Activated gamma-delta T cell (primary cell): ENCODE results near the gene CYP26B1.
"Not testable (repeated sequence)": the region's sequence is repeated elsewhere in the genome, so short reads cannot be mapped to it uniquely, and the experiment has no call there.

Experiments
- DNase-seq: peaks from one replicate; lab custom pipeline; 2025; lab: John Stamatoyannopoulos, UW

Gene CYP26B1

DNA sequence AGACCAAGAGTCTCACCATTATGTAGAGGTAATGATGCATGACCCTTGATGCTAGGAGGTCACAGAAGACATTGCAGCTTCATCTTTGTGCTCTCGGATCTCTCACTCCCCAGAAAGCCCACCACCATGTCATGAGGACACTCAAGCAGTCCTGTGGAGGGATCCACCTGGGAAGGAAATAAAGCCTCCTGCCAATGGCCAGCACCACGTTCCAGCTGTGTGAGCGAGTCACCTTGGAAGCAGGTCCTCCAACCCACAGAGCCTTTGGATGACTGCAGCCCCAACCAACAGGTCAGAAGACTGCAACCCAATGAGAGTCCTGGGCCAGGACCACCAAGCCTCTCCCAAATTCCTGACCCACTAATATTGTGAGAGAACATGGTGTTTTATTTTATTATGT, 38.4 kb downstream of the CYP26B1 start:
- no peak for DNase-seq

DNA sequence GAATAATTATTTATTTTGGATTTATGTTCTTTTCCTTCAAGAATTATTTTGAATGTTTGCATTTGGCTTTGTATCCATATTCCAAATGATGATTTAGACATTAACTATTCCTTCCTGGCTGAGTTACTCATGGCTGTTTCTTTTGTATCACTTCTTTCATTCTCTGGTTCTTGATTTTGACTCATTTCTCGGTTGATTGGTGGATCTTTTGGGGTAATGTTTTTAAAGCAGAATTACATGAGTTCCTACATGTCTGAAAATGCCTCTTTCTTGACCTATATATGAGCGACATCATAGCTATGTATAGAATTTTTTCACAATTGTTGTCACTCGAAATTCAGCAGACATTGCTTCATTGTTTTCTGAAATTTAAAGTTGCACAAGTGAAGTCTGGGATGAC, 39.5 kb downstream of the CYP26B1 start:
- DNase-seq = no peak

- no peak for DNase-seq
Observed at GRCh38 chr2:72106978-72107377, 40.7 kb downstream of the CYP26B1 start.

GRCh38 chr2:72104821-72105588, 42.7 kb downstream of the CYP26B1 start:
- no peak for DNase-seq

- no peak for DNase-seq
Observed at GRCh38 chr2:72103690-72104089, 44.0 kb downstream of the CYP26B1 start.

DNA sequence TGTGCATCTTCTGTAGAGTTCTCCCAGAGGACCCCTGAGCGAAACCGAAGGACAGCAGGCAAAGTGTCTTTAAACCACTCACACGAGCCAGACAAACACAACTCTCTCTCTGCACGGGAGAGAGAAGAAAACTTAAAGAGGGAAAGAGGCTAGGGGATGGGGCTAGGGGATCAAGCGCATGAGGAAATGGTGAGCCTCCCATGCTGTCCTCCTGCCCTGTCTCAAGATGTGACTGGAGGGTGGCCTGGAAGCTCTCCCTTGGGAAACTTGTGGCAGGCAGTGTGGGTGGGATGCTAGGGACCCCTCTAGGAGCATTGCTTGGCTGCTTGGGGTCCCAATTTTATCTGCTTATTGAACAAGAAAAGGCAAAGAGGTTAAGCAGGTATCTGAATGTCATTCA, 44.5 kb downstream of the CYP26B1 start:
- DNase-seq = no peak

DNA sequence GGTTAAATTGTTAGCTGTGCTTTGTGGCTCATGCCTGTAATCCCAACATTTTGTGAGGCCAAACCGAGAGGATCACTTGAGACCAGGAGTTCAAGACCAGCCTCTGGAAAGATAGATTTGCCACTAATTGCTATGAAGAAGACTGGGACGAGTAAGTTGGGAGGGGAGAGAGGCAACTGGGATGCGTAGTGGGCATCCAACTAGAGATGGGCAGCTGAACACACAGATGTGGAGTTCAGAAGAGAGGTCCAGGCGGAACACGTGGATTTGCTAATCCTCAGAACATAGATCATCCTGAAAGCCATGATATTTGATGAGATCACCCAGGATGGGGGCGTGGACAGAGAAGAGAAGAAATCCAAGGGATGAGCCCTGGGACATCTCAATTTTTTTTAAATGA, 48.7 kb downstream of the CYP26B1 start:
- no peak for DNase-seq

GRCh38 chr2:72097276-72097675, 50.4 kb downstream of the CYP26B1 start:
- DNase-seq = no peak

- DNase-seq = no peak
Observed at GRCh38 chr2:72096181-72096580, 51.5 kb downstream of the CYP26B1 start.

DNA sequence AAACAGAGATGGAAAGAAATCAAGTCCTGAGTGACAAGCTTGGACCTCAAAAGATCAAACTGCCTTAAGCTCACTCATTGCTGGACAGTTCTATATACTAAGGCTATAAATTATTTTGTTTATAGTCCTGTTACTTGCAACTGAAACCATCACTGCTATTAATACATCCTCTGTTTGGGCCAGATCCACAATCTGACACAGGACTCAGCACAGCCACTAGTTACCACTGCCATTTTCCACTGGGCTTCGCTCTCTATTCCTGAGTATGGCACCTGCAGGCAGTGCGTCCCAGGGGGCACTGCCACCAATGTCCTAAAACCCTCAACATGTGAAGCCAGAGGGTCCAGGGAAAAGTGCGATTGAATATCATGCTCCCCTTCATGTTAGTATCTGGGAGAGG, 52.3 kb downstream of the CYP26B1 start:
- no peak for DNase-seq

GRCh38 chr2:72094701-72095100, 53.0 kb downstream of the CYP26B1 start:
- DNase-seq = no peak

GRCh38 chr2:72092111-72092510, 55.6 kb downstream of the CYP26B1 start:
- DNase-seq = no peak

- no peak for DNase-seq
Observed at GRCh38 chr2:72090781-72091482, 56.7 kb downstream of the CYP26B1 start.

DNA sequence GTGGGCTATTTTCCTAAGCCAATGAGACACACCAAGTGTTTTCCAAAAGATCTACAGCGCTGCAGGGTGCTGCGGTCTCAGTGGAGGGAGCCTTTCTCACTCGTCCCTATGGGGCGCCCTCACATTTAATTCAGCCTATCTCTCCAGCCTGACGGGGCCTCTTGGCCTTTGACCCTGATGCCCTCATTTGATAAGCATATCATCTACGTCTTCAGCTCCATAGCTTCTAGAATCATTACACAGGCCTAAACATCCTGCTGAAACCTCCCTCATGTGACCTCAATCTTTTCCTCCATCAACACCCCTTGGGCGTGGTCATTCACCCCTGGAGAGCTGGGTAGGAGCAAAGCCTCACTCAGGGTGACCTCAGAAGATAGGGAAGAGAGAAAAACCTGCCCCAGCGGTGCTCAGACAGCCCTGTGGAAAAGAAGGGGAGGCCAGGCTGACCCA, 57.4 kb downstream of the CYP26B1 start:
- DNase-seq = no peak

- no peak for DNase-seq
Observed at GRCh38 chr2:72089537-72089936, 58.1 kb downstream of the CYP26B1 start.

DNA sequence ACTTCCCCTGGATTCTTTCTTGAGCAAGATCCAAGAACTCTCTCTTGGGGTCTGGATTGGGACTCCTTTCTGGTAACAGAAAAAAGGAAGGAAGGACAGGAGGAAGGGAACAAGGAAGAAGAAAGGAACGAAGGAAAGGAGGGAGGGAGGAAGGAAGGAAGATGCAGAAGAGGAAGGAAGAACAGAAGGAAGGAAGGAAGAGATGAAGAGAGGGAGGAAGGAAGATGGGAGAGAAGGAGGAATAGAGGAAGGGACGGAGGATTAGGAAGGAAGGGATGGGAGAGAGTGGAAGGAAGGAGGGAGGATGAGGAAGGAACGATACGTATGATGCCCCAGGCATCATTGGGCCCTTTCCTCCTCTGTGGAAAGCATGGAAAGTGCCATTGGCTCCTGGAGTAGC, 58.6 kb downstream of the CYP26B1 start:
- DNase-seq = no peak

DNA sequence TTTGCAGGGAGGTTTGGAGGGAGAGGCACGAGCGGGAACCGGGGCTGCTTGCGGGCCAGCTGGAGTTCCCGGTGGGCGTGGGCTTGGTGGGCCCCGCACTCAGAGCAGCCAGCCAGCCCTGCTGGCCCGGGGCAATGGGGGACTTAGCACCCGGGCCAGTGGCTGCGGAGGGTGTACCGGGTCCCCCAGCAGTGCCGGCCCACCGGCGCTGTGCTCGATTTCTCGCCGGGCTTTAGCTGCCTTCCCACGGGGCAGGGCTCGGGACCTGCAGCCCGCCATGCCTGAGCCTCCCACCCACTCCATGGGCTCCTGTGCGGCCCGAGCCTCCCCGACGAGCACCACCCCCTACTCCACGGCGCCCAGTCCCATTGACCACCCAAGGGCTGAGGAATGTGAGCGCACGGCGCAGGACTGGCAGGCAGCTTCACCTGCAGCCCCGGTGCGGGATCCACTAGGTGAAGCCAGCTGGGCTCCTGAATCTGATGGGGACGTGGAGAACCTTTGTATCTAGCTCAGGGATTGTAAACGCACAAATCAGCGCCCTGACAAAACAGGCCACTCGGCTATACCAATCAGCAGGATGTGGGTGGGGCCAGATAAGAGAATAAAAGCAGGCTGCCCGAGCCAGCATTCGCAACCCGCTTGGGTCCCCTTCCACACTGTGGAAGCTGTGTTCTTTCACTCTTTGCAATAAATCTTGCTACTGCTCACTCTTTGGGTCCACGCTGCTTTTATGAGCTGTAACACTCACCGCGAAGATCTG, 60.6 kb downstream of the CYP26B1 start:
- not testable (repeated sequence) for DNase-seq

GRCh38 chr2:72085513-72085912, 62.1 kb downstream of the CYP26B1 start:
- no peak for DNase-seq

GRCh38 chr2:72085036-72085435, 62.6 kb downstream of the CYP26B1 start:
- no peak for DNase-seq

GRCh38 chr2:72084584-72084976, 63.1 kb downstream of the CYP26B1 start:
- DNase-seq = no peak

- DNase-seq = no peak
Observed at GRCh38 chr2:72083751-72084583, 63.7 kb downstream of the CYP26B1 start.

- DNase-seq = no peak
Observed at GRCh38 chr2:72082887-72083286, 64.8 kb downstream of the CYP26B1 start.
